Stimulated activated effector memory CD8-positive, alpha-beta T cell treated with anti-CD3 and anti-CD28 coated beads, Interleukin-12 subunit alpha, Interleukin-12 subunit beta, amount 100 ng/mL, for 72 hours (primary cell): Measurements from ENCODE around the gene VWA1.

ENCODE experiments used
- ATAC-seq: fragments of 150-1000 bp; cut with Tn5 transposase; 2 replicates; pipeline ENCODE4 v1.10.0; 2021
- DNase-seq, 2 donors: peaks; one replicate each; pipeline ENCODE4 v3.0.0; 2021 to 2022; ENCODE audit warnings: low spot score in 2 of 2
- H3K27ac Mint-ChIP-seq: one replicate; pipeline ENCODE4 v1.8.0; 2022; ENCODE audit warnings: mild to moderate bottlenecking, mixed read lengths
- H3K36me3 Mint-ChIP-seq: one replicate; pipeline ENCODE4 v1.8.0; 2022; ENCODE audit warnings: mild to moderate bottlenecking, mixed read lengths
- H3K4me1 Mint-ChIP-seq: one replicate; pipeline ENCODE4 v1.8.0; 2022; ENCODE audit warnings: mixed read lengths
- H3K4me3 Mint-ChIP-seq: one replicate; pipeline ENCODE4 v1.8.0; 2022; ENCODE audit warnings: mild to moderate bottlenecking, mixed read lengths
- H3K9me3 Mint-ChIP-seq: one replicate; pipeline ENCODE4 v1.8.0; 2022; ENCODE audit warnings: mixed read lengths

The VWA1 gene

DNA sequence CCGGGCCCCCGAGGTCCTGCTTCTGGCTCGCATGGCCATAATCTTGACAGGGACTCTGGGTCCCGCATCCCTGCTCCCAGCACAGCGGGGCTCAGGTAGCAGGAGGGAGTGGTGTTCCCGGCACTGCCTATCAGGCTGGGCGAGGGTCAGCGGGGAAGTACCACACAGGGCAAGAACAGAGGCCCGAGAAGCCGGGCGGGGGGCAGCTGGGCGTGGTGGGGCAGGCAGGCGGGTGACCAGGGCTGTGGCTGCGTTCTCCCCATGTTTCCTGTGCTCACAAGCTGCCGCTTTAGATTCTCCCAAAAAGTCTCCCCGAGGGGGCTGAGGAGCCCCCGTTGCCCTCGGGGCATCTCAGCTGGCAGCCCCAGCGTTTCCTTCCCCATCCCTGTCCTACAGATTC, 54.4 kb downstream of the VWA1 start:
- no peak for DNase-seq
- Mint-ChIP-seq H3K4me1 (no peaks in the 10 kb centered on the region), H3K9me3 (peaks cover 3% of the 10 kb centered on the region), H3K4me3 (no peak overlapping the region), H3K27ac (no peak overlapping the region), H3K36me3 (peaks cover 65% of the 10 kb centered on the region)
- no peak for ATAC-seq

DNA sequence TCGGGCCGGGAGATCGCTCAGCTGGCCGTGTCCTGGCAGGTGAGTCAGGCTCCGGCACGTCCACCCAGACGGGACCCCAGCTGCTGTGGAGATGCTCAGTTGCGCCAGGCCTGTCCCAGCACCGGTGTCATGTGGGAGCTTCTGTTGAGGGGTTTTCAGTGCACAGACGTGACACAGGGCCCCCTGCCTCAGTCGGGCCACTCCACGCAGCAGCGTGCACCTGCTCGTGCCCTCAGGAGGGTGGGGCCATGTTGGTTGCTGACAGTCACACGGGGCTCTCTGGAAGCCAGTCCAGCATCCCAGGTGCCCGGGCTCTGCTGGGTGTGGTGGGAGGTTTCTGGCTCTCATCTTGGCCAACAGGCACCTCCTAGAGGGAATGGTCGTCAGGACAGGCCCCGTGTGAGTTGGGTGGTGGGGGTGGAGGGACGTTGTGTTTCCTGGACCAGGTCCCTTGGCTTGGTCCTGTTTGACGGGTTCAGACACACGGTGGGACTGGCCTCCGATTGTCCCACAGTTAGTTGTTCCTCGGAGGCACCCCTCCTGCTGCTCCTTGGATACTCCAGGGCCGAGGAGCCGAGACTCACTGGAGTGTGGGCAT, 55.2 kb downstream of the VWA1 start:
- H3K4me3 Mint-ChIP-seq = no peak overlapping the region
- no peak for ATAC-seq
- peaks cover 3% of the 10 kb centered on the region for H3K9me3 Mint-ChIP-seq
- H3K27ac Mint-ChIP-seq = no peak overlapping the region
- H3K4me1 Mint-ChIP-seq = no peaks in the 10 kb centered on the region
- peaks cover 65% of the 10 kb centered on the region for H3K36me3 Mint-ChIP-seq
- DNase-seq = no peak

DNA sequence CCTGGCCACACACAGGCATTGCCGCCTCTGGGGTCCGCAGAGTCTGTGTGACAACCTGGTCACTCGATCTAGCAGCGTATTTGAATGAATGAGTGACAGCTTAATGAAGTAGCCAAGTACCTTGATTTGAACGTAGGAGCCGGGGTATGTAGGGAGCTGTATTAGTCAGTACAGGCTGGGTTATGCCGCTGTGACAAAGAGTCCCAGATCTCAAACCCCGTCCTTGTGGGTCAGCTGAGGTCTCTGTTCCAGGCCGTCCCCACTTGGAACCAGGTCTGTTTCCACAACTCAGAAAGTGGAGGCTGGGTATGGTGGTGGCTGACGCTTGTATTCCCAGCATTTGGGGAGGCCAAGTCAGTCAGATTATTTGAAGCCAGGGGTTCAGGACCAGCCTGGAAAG, 56.1 kb downstream of the VWA1 start:
- Mint-ChIP-seq H3K36me3 (peaks cover 65% of the 10 kb centered on the region), H3K4me3 (no peak overlapping the region), H3K27ac (no peak overlapping the region)

More for the DNA sequence above, 56.1 kb downstream of the VWA1 start:
- ATAC-seq (no peak), DNase-seq (no peak)
- Mint-ChIP-seq H3K4me1 (no peaks in the 10 kb centered on the region), H3K9me3 (peaks cover 3% of the 10 kb centered on the region)
